HuH-7.5 (cell line): Measurements from ENCODE around the gene TP53RK.
A peak's percentile ranks its signal among the peaks of the same experiment; 100 is the strongest.

Experiments
- DNase-seq: peaks from one replicate; pipeline ENCODE4 v3.0.0; 2011; ENCODE audit warnings: low spot score

The TP53RK gene

DNA sequence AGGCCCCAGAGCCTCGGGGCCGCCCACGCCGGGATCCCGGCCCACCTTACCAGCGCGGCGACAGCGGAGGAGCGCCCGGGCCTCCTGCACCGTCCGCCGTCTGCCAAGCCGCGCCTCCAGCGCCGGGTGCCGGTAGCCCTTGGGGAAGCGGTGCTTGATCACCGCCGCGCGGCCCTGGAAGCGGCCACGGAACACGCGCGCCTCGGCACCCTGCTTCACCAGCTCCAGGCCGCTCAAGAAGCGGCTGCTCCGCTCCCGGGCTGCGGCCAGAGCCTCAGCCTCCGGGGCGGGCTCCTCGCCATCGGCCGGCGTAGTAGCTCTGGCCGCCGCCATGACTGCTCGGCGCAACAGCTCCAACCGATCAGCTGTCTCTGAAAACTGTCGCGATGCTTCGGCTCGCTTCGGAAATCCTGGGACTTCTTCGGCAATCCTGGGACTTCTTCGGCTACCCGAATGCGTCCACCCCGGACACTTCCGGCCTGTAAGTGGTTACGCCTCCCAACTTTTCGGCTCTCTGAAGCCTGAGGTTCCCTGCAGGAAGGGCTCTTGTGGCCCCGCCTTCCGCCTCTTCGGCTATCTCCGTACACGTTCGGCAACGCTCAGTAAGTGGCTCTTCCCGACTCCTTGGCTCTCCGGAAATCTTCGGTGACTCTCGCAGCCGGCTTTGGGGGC, at the start of gene TP53RK:
TP53RK (minus strand) TSS at position 363 of the 672 bp plus-strand sequence; CDS start at position 333, 30 bp downstream.
- peak; percentile 82 for DNase-seq

DNA sequence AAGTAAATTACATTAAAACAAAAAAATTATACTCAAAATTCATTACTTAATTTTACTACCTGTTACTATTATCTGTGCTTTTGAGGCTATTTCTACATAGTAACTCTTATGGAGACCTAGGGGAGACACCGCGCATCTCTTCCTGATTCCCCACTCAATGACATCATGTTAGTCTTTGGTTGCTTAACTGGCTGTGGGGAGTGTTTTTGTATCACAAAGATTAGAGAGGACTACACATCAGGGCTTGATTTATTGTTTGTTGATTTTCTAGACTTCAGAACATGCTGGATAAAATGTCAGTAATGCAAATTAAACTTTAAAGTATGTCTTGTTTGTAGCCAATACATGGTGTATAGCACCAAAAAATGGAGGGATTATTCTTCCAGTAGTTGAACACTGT, 46.2 kb upstream of the TP53RK start:
- no peak for DNase-seq

DNA sequence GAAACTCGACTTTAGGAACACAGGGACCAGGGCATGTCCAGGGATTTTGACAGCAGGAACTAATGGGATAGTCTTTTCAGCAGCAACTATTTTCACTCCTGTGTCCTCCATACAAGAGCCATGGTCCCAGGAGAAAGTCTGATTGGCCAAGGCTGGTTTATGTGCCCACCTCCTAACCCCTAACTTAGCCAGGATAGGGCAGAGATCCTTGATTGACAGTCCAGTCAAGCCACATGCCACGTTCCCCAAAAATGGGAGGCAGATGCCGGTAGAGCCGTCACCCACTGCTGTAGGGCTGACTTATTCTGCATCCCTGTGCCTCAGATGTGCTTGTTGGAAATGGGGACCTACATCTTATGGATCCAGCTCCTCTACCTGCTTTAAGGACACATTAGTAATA, 42.5 kb upstream of the TP53RK start:
- no peak for DNase-seq

DNA sequence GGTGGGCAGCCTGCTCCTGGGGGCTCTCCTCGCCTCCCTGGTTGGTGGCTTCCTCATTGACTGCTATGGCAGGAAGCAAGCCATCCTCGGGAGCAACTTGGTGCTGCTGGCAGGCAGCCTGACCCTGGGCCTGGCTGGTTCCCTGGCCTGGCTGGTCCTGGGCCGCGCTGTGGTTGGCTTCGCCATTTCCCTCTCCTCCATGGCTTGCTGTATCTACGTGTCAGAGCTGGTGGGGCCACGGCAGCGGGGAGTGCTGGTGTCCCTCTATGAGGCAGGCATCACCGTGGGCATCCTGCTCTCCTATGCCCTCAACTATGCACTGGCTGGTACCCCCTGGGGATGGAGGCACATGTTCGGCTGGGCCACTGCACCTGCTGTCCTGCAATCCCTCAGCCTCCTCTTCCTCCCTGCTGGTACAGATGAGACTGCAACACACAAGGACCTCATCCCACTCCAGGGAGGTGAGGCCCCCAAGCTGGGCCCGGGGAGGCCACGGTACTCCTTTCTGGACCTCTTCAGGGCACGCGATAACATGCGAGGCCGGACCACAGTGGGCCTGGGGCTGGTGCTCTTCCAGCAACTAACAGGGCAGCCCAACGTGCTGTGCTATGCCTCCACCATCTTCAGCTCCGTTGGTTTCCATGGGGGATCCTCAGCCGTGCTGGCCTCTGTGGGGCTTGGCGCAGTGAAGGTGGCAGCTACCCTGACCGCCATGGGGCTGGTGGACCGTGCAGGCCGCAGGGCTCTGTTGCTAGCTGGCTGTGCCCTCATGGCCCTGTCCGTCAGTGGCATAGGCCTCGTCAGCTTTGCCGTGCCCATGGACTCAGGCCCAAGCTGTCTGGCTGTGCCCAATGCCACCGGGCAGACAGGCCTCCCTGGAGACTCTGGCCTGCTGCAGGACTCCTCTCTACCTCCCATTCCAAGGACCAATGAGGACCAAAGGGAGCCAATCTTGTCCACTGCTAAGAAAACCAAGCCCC, 36.2 kb upstream of the TP53RK start:
- DNase-seq = no peak

DNA sequence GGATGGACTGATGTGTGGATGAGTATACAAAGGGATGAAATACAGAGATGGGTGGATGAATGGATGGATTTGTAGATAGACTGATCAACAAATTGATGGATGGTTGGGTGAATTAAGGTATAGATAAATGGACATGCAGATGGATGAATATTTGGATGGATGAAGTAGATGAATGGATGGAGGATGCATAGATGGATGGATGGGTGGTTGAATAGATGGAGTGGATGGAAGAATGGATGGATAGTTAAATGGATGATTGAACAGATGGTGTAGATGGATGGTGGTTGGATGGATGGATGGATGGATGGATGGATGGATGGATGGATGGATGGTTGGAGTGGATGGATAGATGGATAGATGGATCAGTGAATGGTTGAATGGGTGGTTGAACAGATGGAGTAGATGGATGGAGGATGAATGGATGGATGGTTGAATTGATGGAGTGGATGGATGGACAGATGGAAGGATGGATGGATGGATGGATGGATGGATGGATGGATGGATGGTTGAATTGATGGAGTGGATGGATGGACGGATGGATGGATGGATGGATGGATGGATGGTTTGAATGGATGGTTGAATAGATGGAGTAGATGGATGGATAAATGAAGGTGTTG, 35.2 kb upstream of the TP53RK start:
- DNase-seq = no peak

DNA sequence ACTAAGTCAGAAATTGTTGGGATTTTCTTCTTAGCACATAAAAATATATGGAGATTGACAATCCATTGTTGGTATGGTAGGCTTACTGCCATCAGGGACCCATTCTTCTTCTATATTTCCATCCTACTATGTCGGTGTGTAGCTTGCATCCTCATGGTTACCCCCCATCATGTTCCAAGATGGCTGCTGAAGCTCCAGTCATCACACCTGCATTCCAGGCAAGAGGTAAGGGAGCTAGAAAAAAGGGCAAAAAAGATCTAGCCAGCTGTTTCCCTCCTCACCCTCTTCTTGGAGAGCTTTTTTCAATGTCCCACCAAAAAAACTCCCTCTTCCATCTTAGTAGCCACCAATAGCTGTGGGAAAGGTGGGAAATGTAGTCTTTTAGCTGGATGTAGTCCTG, 33.8 kb upstream of the TP53RK start:
- no peak for DNase-seq

DNA sequence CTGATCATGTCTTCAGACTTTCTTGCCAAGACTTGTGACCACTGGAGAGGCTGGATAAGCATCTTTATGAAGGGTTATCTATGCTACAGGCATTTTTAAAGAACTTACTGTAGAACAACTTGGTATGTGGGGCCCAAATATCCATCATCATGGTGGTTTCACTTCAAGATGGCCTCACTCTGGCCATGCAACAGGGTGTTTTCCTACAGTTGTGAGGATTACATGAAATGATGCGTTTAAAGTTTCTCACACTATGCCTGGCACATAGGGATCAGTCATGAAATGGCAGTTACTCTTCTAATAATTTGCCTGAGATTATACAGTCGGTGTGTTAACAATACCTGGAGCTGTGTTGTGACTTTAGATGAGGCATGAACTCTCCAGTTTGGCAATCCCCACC, 33.2 kb upstream of the TP53RK start:
- no peak for DNase-seq

DNA sequence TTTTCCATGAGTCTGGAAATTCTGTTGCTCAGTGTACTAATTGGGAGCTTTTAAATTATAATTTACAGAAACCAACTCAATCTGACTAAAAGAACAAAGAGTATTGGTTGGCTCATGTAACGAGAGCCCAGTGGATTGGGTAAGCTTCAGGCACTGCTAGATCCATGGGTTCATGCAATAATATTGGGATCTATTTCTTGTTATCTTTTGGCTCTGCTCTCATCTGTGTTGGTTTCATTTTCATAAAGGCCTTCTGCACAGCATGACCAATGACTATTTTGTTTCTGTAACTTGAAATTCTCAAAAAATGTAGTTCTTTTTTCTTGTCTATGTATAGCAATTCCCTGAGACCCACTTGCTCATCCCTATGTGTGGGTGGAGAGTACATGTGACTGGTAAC, 32.2 kb upstream of the TP53RK start:
- no peak for DNase-seq

DNA sequence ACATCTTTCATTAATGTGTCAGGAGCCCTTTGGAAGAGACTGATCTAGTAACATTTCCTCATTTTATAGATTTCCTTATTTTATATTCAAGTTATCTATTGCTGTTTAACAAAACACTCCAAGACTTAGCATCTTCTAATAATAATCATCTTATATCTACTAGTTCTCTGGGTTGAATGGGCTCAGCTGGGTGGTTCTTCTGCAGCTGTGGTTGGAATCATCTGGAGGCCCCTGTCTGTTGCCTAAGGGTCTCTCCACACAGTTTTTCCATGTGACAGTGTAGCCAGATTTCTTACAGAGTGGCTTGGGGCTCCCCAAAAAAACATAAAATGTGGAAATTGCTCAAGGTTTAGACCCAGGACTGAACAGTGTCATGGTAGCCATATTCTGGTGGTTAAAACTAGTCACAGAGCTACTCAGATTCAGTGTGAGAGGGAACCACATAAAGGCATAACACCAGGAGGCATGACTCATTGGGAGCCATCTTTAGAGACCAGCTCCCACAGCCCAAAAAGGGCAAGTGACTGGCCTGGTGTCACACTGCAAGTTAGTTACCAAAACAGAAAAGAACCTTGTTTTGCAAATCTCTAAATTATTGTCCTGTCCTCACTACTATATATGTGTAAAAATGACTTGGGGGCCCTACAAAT, 31.7 kb upstream of the TP53RK start:
- DNase-seq = no peak

DNA sequence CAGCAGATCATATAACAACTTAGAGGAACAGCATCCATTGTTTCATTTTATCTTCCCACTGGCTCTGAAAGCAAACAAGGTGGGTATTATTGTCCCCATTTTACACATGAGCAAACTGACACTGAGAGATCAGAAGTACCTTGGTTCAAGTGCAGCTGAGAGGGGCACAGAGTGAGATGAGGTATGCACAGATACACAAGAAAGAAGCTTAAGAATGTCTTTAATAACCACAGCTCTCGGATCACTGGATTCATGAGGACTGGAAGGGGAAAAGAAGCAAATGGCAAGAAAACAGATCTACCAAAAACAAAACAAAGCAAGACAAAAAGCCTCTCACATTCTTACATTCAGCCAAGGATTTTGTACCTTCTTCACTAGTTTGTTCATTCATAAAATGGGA, 30.8 kb upstream of the TP53RK start:
- no peak for DNase-seq

DNA sequence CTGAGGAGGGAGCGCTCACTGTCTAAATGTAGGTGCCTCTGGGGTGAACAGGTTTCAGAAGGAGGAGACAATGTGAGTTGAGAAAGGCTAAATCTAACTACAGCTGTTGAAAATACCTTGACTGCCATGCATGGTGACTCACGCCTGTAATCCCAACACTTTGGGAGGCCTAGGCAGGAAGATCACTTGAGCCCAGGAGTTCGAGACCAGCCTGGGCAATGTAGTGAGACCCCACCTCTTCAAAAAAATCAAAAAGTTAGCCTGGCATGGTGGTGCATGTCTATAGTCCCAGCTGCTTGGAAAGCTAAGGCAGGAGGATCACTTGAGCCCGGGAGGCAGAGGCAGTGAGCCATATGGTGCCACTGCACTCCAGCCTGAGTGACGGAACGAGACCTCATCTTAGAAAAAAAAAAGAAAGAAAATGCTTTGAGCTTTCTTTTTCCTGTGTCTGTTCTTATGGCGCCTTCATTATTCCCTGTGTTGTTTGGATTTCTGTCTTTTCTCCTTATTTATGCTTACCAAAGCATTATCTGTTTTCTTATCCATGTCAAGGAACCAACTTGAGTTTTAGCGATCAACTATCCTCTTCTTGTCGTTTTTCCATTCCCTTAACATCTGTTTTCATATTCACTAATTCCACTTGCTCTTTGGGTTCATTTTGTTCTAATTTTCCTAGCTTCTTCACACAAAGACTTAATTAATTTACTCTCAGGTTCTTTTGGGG, 28.7 kb upstream of the TP53RK start:
- no peak for DNase-seq

DNA sequence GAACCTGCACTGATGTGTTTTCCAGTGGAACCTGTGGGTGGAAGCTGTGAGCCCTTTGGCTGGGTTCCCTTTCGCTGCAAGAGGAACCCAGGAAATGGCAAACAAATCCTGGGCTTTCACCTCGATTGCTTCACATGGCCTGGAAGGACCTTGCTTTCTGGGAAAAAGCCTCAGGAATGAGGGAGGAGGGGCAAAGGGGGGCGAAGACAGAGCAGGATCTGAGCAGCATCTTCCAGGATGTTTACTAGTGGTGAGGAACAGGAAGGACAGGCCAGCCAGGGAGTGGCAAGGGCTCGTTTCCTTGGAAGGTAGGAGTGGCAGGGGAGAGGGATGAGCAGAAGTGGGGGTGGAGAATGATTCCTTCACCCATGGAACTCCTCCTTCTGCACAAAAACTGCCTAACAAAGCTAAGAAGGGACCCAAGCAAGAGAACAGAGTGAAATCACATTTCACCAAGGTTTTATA, 26.1 kb upstream of the TP53RK start:
- no peak for DNase-seq

DNA sequence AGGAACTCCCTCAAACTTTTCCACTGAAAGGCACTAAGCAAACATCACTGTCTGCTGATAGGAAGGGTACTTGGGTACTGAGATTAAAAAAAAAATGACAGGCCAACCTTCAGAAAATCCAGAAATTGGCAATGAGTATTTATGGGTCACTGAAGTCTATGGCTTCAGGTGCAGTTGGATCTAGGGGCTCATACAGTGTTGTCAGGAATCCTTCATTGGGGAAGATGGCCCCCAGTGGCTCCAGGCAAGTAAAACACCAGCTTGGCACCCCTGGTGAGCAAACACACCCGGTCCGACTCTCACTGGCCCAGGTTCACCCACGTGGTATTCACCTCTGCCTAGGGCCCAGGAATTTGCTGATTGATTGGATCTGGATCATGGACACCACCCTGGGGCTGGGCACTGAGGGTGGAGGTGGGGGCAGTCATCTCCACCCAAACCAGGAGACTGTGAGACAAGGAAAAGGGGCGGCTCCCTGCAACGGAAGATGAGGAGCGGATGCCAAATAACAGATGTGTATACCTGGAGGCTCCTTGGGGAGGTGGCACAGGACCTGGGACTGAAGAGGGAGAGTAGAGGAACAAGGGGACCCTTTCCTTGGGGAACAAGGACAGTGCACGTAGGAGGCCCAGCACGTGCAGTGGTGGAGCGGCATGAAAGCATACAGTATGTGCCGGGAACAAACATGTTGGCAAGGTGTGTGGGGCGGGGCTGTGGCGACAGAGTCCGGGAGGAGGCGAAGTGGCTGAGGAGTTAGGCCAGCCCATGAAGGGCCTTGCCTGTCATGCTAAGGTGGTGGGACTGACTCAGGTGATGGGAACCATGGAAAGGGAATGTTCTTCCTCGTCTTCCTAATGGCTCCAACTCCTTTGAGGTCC, 25.0 kb upstream of the TP53RK start:
- no peak for DNase-seq

DNA sequence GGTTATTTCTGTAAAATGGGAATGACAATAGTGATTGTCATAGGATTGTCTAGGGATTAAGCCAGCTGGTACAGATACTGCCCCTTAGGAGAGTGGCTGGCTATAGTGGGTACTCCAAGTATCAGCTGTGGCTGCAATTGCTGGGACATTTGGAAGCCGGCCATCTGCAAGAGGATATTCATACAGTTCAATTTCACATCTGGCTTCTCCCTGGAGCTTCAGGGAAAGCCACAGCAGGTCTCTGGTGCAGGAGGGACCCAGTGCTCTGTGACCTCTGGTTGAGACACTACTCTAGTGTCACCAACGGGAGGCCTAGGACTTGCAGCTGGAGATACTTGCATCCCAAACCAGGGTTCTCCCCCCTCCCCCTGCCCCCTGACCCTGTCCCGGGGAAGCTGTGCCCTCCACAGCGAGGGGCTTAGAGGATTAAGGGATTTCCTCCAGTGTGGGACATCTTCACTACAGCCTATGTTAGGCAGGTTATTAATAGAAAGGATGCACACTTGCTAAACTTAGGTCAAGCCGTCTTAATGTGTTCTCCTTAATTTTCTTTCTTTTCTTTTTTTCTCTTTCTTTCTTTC, 22.9 kb upstream of the TP53RK start:
- DNase-seq = no peak

DNA sequence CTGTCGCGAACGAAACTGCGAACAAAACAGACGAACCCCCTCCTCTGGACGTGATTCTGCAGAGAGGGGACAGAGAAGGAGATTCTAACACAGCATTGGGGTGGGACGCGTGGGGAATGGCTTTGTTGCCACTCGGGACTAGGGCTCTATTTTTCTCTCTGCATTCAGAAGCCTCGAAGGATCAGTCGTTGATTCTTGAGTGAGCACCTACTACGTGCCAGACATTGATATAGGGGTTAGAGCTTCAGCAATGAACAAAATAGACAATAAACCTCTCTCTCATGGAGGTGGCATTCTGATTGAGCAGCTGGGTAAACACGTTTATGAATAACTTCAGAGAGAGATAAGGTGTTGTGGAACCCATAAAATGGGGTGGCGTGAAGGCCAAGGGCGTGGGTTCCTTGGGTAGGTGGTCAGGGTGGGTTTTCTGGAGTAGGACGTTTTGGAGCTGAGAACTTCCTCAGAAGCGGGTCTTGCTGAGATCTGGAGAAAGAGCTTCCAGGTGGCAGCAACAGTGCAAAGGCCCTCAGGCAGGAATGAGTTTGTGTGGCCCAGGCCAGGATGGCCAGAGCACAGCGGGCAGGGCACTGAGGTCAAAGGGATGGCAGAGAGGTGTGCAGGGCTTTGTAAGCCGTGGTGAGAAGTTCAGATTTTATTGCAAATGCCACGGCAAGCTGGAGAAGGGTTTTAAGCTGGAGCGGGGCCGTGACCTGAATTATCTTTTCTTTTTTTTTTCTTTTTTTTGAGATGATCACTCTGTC, 21.1 kb upstream of the TP53RK start:
- DNase-seq = no peak

DNA sequence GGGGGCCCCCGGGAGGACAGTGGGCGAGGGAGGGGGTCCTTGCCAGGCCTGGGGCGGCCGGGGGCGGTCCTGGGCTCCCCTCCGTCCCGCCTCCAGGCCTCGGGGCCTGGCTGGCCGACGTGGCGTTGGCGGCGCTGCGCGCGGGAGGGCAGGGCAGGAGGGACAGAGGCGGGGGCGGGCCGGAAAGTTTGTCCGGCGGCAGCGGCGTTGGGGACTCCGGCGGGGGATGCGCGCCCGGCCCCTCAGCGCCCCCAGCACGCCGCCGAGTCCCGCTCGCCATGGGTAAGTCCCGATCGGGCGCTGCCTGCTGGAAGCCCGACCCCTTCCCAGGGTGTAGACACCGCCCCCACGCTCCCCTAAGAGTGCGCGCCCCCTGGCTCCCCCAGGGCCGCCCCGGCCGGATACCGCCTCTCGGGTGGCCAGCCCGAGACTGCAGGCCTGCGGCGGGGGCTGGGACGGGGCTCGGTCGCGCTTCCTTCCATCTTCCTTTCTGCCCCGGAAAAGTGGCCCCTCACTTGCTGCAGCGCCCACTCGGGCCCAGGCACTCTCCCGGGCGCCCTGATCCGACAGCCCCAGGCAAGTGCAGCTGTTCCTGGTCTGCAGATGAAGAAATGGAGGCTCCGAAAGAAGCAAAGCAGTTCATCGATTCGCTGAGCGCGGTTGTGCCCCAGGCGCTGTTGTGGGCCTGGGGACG, 20.4 kb upstream of the TP53RK start, which contains the start of gene SLC2A10:
SLC2A10 (plus strand) TSS at position 191 of the 694 bp plus-strand sequence; CDS start at position 279, 88 bp downstream.
- peak; percentile 57 for DNase-seq

DNA sequence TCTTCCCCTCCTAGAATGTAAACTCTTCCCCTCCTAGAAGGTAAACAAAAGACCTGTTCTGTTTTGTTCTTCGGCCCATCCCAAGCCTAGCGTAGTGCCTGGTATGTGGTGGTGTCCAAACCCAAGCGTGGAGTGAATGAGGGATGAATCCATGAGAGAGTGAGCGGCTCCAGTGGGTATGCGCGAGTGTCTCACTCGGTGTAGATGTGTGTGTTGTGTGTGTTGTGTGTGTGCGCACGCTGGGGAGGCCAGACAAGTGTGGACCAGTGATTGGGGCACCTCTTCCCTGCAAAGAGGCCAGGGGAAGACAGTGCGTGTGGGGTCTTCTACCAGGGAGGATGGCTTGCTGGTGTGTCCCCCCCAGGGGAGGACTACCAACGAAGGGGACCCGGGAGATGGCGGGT, 19.8 kb upstream of the TP53RK start:
- no peak for DNase-seq

DNA sequence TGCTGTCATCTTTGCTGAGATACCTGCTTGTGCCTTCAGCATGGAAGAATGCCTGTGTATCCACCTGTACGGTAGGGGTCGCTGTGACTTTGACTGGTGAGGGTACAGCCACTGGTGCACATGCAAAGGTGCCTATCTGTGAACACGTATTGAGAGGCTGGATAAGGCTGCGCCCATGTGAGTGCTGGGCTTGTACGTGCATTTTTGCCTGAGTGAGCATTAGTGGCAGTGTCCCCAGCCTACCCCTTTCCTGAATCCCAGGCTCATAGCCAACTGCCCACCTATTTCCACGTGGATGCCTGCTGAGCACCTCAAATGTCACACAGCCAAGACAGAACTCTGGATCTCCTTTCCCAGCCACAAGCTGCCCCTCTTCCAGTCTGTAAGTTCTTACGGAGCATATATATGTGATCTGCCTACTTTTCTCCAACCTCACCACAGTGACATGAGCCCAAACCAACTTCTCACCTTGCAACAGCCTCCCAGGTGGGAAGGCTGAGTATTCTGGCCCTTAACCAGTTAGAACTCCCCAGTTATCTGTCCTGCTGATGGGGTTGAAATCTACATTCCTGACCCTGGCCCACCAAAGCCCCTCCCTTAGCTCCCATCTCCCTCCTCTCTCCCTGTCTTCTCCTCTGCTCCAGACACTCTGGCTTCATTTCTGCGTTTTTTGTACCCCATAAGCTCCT, 19.1 kb upstream of the TP53RK start:
- no peak for DNase-seq
